ENCODE data around the gene ST14. TPM values are rescaled to one million over a fixed set of nuclear protein-coding genes. Genes with fewer than 3 reads are reported as not detected.
A peak's percentile ranks its signal among the peaks of the same experiment; 100 is the strongest.

ST14 gene
- total RNA-seq, 4 donors from 2014 or later = 335 to 641 (median 446) TPM

DNA sequence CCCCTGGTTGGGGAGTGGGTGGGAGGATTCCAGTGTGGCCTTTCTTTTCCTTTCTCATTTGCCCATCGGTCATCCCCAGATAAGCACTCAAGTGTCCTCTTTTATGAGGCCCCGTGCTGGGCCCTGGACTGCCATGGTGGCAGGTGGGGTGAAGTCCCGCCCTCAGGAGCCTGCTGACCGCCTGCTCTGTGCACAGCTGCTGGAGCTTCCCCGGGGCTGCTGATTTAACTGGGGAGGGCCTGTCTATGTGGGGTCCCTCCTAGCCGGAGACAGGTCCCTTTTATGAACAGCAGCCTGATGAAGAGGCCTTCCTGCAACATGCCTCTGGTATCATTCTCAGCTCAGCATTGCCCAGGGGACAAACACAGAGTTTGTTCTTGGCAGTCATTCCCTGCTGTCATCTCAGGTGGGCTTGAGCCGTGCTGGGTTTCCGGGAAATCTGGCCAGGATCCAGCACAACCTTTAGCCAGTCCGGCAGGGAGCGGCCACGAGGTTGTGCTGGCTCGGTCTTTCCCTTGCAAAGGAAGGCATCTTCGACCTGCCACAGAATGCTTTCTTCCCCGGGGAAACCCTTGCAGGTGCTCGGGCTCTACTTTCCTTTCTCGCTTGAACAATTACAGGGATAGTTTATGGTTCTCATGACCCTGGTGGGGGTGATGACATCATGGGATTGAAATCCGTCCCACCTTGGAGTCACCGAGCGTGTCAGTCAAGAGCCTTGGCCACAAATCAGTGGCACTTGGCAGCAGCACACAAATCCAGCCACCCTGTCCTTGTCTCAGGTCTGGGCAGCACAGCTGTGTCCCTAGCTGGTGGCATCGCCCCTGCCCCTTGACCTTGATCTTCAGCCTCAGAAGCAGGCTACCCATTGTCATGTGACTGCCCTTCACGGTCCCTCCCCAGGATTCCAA lies 20.1 kb downstream of the ST14 start:
- in situ Hi-C loops (cut with MboI; ENCODE audit: low pct_ligation_motif_present in 1 of 4, low pct_unique_long_range_greater_than_20kb in 1 of 4, low sequenced_read_pairs in 3 of 4) (no loop called here), intact Hi-C loops (cut with DNase I; ENCODE audit: low total_unique reads) (no loop called here)
- no peaks in the 10 kb centered on the region for H3K36me3 ChIP-seq
- H3K4me3 ChIP-seq = no peak overlapping the region
- peaks cover 25 to 79% (median 53%) of the 10 kb centered on the region in 4 donors for H3K4me1 ChIP-seq
- H3K9me3 ChIP-seq = no peaks in the 10 kb centered on the region
- peak overlapping the region; percentile 88 to 93 (median 92) for H3K27ac ChIP-seq
- DNase-seq = peak; percentile 63
- no peaks in the 10 kb centered on the region for H3K27me3 ChIP-seq
- 52% methylated on average over 21 of the region's 21 CpGs; no CpG with 5 or more reads in 1 of the 2 donors for WGBS, 2 donors (ENCODE audit: low coverage in 1 of 2)
- TF ChIP-seq, protein P1, sequence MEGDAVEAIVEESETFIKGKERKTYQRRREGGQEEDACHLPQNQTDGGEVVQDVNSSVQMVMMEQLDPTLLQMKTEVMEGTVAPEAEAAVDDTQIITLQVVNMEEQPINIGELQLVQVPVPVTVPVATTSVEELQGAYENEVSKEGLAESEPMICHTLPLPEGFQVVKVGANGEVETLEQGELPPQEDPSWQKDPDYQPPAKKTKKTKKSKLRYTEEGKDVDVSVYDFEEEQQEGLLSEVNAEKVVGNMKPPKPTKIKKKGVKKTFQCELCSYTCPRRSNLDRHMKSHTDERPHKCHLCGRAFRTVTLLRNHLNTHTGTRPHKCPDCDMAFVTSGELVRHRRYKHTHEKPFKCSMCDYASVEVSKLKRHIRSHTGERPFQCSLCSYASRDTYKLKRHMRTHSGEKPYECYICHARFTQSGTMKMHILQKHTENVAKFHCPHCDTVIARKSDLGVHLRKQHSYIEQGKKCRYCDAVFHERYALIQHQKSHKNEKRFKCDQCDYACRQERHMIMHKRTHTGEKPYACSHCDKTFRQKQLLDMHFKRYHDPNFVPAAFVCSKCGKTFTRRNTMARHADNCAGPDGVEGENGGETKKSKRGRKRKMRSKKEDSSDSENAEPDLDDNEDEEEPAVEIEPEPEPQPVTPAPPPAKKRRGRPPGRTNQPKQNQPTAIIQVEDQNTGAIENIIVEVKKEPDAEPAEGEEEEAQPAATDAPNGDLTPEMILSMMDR (IDR thresholded peaks at IDR 0.05) = no peak
- peak in 2 of 3 donors; percentile 47 to 48 for TF ChIP-seq POLR2AphosphoS5 (IDR thresholded peaks at IDR 0.05)
- no peak for TF ChIP-seq EP300 (IDR thresholded peaks at IDR 0.05; ENCODE audit: low read depth)
- TF ChIP-seq POLR2A (IDR thresholded peaks at IDR 0.05) = peak; percentile 53

DNA sequence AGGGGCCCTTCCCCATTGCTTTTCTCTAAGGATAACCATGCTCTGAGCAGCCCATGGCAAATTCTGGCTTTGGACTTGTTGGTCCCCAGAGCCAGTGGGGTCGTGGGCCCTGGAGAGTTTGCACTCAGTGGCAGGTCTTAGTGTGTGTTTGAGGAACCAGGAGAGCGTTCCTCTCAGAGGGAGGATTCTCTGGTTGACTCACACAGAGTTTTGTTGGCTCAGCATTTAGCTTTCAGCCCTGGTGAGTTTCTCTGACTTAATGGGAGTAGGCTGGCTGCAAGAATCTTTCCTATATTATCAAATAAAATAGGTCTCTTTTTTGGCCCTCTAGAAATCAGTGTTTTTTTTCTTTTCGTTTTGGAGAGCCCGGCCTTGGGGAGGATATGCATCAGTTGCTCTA lies 20.9 kb downstream of the ST14 start:
- in situ Hi-C loops (cut with MboI; ENCODE audit: low pct_ligation_motif_present in 1 of 4, low pct_unique_long_range_greater_than_20kb in 1 of 4, low sequenced_read_pairs in 3 of 4) = no loop called here
- Histone ChIP-seq H3K4me3 (peak overlapping the region in 1 of 4 donors; percentile 31), H3K9me3 (no peaks in the 10 kb centered on the region), H3K36me3 (no peaks in the 10 kb centered on the region), H3K4me1 (peaks cover 25 to 79% (median 53%) of the 10 kb centered on the region in 4 donors), H3K27ac (peak overlapping the region; percentile 88 to 93 (median 92)), H3K27me3 (no peaks in the 10 kb centered on the region)
- 32 to 52% methylated on average over 2 to 4 of the region's 4 CpGs for WGBS, 2 donors (ENCODE audit: low coverage in 1 of 2)
- intact Hi-C loops (cut with DNase I; ENCODE audit: low total_unique reads) = no loop called here
- DNase-seq = no peak
- no peak for TF ChIP-seq EP300 (IDR thresholded peaks at IDR 0.05; ENCODE audit: low read depth)
- TF ChIP-seq, protein P1 (IDR thresholded peaks at IDR 0.05) = no peak
- TF ChIP-seq POLR2A (IDR thresholded peaks at IDR 0.05) = no peak
- no peak for TF ChIP-seq POLR2AphosphoS5 (IDR thresholded peaks at IDR 0.05)

DNA sequence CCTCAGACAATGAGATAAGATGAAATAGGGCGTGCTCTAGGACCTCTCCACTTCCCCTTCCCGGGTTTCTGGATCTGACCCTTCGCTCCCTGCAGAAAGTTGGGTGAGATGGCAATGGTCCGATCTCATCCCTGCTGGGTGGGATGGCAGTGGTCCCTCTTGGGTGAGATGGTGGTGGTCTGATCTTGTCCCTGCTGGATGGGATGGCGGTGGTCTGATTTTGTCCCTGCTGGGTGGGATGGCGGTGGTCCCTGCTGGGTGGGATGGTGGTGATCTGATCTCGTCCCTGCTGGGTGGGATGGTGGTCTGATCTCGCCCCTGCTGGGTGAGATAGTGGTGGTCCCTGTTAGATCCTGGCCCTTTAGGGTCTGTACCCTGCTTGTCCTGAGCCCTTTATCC lies 21.3 kb downstream of the ST14 start:
- peak overlapping the region; percentile 88 to 93 (median 92) for H3K27ac ChIP-seq
- WGBS, 2 donors (ENCODE audit: low coverage in 1 of 2) = 17 to 34% methylated on average over 2 to 8 of the region's 8 CpGs
- H3K4me1 ChIP-seq = peaks cover 25 to 77% (median 52%) of the 10 kb centered on the region in 4 donors
- intact Hi-C loops (cut with DNase I; ENCODE audit: low total_unique reads) (no loop called here), in situ Hi-C loops (cut with MboI; ENCODE audit: low pct_ligation_motif_present in 1 of 4, low pct_unique_long_range_greater_than_20kb in 1 of 4, low sequenced_read_pairs in 3 of 4) (no loop called here)
- no peaks in the 10 kb centered on the region for H3K9me3 ChIP-seq
- no peak for TF ChIP-seq POLR2A (IDR thresholded peaks at IDR 0.05)
- TF ChIP-seq POLR2AphosphoS5 (IDR thresholded peaks at IDR 0.05) = no peak
- TF ChIP-seq EP300 (IDR thresholded peaks at IDR 0.05; ENCODE audit: low read depth) = no peak
- TF ChIP-seq, protein P1 (IDR thresholded peaks at IDR 0.05) = no peak
- DNase-seq = no peak
- H3K36me3 ChIP-seq = no peaks in the 10 kb centered on the region
- no peaks in the 10 kb centered on the region for H3K27me3 ChIP-seq
- peak overlapping the region in 1 of 4 donors; percentile 31 for H3K4me3 ChIP-seq
